ENCODE data around the gene ALLC.

The ALLC gene

DNA sequence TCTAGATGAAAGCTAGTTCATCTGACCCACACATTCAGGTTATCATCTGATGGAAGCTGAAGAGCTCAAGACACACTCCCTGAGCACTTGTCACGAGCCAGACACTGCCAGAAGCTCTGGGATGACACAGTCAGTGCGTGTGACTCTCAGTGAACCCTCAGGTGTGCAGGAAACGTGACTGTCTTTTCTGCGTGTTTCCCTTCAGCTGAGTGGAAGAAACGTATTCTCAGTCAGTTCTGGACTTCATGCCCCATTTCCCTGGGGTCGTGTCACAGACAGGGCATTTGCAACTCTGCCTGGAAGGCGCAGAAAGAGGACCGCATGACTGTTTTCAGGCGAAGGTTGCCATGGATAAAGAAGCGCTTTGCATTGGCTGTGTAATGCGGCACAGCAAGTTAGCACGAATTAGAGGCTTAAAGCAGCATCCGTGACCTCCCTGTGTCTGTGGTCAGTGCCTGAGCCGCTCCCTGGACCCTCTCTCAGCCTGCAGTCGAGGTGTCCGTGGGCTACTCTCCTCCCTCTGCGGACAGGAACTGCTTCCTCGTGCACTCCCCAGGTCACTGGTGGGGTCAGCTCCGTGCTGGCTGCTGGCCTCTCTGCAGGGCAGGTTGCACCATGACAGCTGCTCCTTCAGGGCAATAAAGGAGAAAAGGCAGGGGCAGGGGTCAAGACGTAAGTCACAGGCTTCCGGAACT, 3.3 kb upstream of the ALLC start:
- TF ChIP-seq FOXP2 (optimal IDR thresholded peaks at IDR 0.05; ENCODE audit: borderline replicate concordance, extremely low read depth, extremely low read length, insufficient read depth): no peak
- TF ChIP-seq SIN3A (IDR thresholded peaks at IDR 0.05; ENCODE audit: borderline replicate concordance, insufficient read depth, low read length): no peak
- no peak for TF ChIP-seq TAF1 (IDR thresholded peaks at IDR 0.05; ENCODE audit: borderline replicate concordance, insufficient read depth, low read length)
- TF ChIP-seq POLR2AphosphoS5 (IDR thresholded peaks at IDR 0.05; ENCODE audit: low read depth, low read length): no peak
- TF ChIP-seq, protein P1, sequence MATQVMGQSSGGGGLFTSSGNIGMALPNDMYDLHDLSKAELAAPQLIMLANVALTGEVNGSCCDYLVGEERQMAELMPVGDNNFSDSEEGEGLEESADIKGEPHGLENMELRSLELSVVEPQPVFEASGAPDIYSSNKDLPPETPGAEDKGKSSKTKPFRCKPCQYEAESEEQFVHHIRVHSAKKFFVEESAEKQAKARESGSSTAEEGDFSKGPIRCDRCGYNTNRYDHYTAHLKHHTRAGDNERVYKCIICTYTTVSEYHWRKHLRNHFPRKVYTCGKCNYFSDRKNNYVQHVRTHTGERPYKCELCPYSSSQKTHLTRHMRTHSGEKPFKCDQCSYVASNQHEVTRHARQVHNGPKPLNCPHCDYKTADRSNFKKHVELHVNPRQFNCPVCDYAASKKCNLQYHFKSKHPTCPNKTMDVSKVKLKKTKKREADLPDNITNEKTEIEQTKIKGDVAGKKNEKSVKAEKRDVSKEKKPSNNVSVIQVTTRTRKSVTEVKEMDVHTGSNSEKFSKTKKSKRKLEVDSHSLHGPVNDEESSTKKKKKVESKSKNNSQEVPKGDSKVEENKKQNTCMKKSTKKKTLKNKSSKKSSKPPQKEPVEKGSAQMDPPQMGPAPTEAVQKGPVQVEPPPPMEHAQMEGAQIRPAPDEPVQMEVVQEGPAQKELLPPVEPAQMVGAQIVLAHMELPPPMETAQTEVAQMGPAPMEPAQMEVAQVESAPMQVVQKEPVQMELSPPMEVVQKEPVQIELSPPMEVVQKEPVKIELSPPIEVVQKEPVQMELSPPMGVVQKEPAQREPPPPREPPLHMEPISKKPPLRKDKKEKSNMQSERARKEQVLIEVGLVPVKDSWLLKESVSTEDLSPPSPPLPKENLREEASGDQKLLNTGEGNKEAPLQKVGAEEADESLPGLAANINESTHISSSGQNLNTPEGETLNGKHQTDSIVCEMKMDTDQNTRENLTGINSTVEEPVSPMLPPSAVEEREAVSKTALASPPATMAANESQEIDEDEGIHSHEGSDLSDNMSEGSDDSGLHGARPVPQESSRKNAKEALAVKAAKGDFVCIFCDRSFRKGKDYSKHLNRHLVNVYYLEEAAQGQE (IDR thresholded peaks at IDR 0.05; ENCODE audit: insufficient read depth in 1 of 2, low read depth in 2 of 2, low read length in 2 of 2): no peak

DNA sequence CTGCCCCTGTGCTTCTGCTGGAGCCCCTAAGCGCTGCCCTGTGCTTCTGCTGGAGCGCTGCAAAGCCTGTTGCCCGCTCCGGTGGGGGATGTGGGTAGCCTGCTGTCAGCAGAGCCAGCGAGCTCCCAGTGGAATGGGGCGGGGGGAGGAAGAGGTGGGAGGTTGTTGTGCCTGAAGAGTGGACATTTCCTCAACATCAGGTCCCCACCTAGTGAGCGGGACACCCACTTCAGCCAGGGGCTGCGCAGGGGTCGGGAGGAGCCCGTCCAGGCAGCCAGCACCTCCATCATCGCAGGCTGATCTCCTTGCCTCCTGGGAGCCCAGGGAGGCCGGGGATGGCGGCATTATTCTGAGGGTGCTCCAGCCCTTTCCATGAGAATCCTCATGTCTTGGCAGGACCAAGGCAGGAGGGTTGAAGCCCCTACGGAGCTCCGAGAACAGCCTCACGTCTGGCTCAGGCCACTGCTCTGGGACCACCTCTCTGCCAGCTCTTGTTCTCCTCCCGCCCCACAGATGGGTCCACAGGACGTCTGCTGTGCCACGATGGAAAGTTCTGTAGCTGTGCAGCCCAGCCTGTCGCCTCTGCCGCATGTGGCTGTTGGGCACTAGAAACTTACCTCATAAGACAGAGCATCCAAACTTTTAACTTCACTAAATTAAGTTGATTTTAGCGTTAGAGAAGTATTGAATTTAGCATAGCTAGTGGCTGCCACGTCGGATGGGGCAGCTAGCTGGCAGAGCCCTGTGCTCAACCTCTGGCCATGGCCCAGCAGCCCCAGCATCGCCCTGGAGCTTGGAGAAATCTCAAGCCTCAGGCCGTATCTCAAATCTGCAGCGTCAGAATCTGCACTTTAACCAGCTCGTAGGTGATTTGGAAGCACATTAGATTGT, 1.9 kb upstream of the ALLC start:
- TF ChIP-seq SIN3A (IDR thresholded peaks at IDR 0.05; ENCODE audit: borderline replicate concordance, insufficient read depth, low read length) (no peak), FOXP2 (optimal IDR thresholded peaks at IDR 0.05; ENCODE audit: borderline replicate concordance, extremely low read depth, extremely low read length, insufficient read depth) (no peak), TAF1 (IDR thresholded peaks at IDR 0.05; ENCODE audit: borderline replicate concordance, insufficient read depth, low read length) (no peak), POLR2AphosphoS5 (IDR thresholded peaks at IDR 0.05; ENCODE audit: low read depth, low read length) (no peak)
- TF ChIP-seq, protein P1 (IDR thresholded peaks at IDR 0.05; ENCODE audit: insufficient read depth in 1 of 2, low read depth in 2 of 2, low read length in 2 of 2): no peak

DNA sequence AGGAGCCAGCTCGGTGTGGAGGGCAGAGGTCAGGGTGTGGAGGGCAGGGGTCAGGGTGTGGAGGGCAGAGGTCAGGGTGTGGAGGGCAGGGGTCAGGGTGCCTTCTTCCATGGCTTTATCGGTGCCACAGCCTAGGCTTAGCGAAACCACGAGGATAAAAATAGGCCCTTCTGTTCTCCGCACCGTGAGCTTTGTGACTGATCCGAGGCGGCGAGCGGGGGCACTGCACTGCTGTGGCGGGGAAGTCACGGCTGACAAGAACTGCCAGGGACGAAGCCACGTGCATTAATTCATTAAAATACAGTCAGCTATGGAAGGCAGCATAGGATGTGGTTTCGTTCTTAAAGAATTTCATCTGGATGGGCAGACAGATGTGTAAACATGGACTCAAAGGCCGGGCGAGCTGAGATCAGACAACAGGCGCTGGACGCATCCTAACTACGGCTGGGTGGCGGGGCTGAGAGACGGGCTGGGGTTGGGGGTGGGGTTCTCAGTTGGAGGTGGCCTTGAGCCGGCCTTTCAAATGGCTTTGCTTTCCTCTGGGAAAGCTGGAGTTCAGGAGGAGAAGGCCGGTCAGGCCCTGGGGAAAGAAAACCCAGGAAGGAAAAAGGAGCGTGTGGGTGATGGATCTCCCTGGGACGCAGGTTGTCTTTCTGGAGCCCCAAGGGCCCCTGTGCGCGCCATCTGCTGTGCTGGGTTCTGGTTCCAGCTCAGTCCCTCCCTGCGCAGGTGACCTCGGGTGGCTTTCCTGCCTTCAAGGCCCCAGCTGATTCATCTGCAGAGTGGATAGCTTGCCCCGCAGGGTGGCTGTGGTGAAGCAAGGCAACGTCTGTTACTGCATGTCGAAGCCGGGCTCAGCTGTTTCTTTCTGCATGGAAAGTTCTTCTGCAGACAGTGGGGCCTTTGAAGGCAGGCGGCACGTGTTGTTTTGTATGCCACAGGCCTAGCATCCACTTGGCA, 958 bp upstream of the ALLC start:
- TF ChIP-seq POLR2AphosphoS5 (IDR thresholded peaks at IDR 0.05; ENCODE audit: low read depth, low read length): no peak
- TF ChIP-seq SIN3A (IDR thresholded peaks at IDR 0.05; ENCODE audit: borderline replicate concordance, insufficient read depth, low read length): no peak

DNA sequence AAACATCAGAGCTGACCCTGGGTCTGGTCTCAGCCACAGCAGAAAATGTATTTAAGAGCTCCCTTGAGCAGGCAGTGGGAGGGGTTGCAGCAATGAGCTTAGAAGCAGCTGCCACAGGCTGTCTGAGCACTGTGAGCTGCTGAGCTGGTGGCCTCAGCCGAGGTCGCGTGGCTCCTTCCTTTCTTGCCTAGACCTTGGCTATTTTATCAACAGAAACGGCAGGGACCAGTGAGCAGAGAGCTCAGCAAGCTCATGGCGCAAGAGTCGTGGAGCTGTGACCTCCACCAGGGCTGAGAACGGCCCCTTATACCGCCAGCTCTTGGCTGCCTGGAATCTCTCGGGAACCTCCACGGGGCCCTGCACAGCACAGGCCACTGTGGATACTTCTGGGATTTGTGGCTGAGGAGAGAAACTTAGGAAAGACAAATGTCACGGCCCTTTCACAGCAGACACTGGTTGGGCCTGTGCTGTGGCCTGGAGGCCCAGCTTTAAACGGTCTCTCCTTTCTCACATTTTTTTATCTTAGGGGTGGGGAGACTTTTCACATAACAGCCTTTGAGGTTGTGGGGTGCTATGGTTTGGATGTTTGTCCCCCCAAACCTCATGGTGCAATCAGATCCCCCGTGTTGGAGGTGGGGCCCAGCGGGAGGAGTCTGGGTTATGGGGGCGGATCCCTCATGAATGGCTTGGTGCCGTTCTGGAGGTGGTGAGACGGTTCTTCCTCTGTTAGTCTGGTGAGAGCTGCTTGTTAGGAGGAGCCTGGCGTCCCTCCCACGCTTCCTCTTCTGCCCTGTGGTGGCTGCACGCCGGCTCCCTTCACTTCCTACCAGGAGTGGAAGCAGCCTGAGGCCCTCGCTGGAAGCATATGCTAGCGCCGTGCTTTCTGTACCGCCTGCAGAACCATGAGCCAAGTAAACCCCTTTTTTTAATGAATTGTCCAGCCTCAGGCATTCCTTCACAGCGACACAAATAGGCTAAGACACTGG, 1.7 kb downstream of the ALLC start:
- TF ChIP-seq FOXP2 (optimal IDR thresholded peaks at IDR 0.05; ENCODE audit: borderline replicate concordance, extremely low read depth, extremely low read length, insufficient read depth): no peak
- TF ChIP-seq, protein P1 (IDR thresholded peaks at IDR 0.05; ENCODE audit: insufficient read depth in 1 of 2, low read depth in 2 of 2, low read length in 2 of 2): no peak
- TF ChIP-seq POLR2AphosphoS5 (IDR thresholded peaks at IDR 0.05; ENCODE audit: low read depth, low read length): no peak
- TF ChIP-seq SIN3A (IDR thresholded peaks at IDR 0.05; ENCODE audit: borderline replicate concordance, insufficient read depth, low read length): no peak
- TF ChIP-seq TAF1 (IDR thresholded peaks at IDR 0.05; ENCODE audit: borderline replicate concordance, insufficient read depth, low read length): no peak
